Sigmoid colon (tissue), 3 donors: ENCODE data around the gene KCNK15.

ENCODE experiments used
- CTCF ChIP-seq, 4 experiments: fragments of 450-650 bp in 3 of 4; fragments of 200-600 bp in 1 of 4; IDR thresholded peaks; one replicate each; pipeline ENCODE4 v1.5.1; 2016 to 2019; ENCODE audit warnings: antibody characterized with exemption in 4 of 4, mild to moderate bottlenecking in 3 of 4, moderate library complexity in 2 of 4
- POLR2A ChIP-seq, 2 donors: fragments of 450-650 bp; IDR thresholded peaks; one replicate each; pipeline ENCODE4 v1.6.1; 2016; ENCODE audit warnings: antibody characterized with exemption in 2 of 2, mild to moderate bottlenecking in 2 of 2, moderate library complexity in 2 of 2

- TF ChIP-seq POLR2A (IDR thresholded peaks at IDR 0.05) (no peak), CTCF (IDR thresholded peaks at IDR 0.05) (no peak)
These were observed 15.8 kb downstream of the KCNK15 start for GRCh38 chr20:44761423-44761822.
